Activated CD8-positive, alpha-beta memory T cell treated with anti-CD3 and anti-CD28 coated beads, Interleukin-2, amount 10 ng/mL, durations not matched to agents 7 days and 5 days (primary cell): ENCODE data around the gene TRPV6. TPM values are rescaled to one million over a fixed set of nuclear protein-coding genes. Genes with fewer than 3 reads are reported as not detected.

Experiments used
- ATAC-seq: fragments of 150-1000 bp; cut with Tn5 transposase; one replicate; pipeline ENCODE4 v1.10.0; 2021; ENCODE audit warnings: moderate library complexity
- CTCF ChIA-PET: fragments of 350-600 bp; sonication (Branson Sonifier 250); formaldehyde crosslinking; loops from one replicate; lab custom pipeline; 2021; ENCODE audit warnings: antibody characterized with exemption; lab: Charles Lee
- DNase-seq: peaks from one replicate; pipeline ENCODE4 v3.0.0-alpha.2; 2020
- H3K27ac Mint-ChIP-seq: one replicate; pipeline ENCODE4 v1.8.0; 2021; ENCODE audit warnings: mild to moderate bottlenecking, mixed read lengths
- H3K27me3 Mint-ChIP-seq: one replicate; pipeline ENCODE4 v1.8.0; 2021; ENCODE audit warnings: mixed read lengths
- H3K36me3 Mint-ChIP-seq: one replicate; pipeline ENCODE4 v1.8.0; 2021; ENCODE audit warnings: mild to moderate bottlenecking, mixed read lengths
- H3K4me1 Mint-ChIP-seq: one replicate; pipeline ENCODE4 v1.8.0; 2021; ENCODE audit warnings: mixed read lengths
- H3K4me3 Mint-ChIP-seq: one replicate; pipeline ENCODE4 v1.8.0; 2021; ENCODE audit warnings: mild to moderate bottlenecking, moderate library complexity, mixed read lengths
- H3K9me3 Mint-ChIP-seq: one replicate; pipeline ENCODE4 v1.8.0; 2022; ENCODE audit warnings: low read depth, mixed read lengths
- total RNA-seq, 2 experiments: library from RNA; stranded (reverse); gene quantifications; one replicate each; pipeline ENCODE4 v1.2.3, GENCODE V29; 2021

Gene TRPV6
- total RNA-seq, 2 experiments from 2014 or later: not detected

DNA sequence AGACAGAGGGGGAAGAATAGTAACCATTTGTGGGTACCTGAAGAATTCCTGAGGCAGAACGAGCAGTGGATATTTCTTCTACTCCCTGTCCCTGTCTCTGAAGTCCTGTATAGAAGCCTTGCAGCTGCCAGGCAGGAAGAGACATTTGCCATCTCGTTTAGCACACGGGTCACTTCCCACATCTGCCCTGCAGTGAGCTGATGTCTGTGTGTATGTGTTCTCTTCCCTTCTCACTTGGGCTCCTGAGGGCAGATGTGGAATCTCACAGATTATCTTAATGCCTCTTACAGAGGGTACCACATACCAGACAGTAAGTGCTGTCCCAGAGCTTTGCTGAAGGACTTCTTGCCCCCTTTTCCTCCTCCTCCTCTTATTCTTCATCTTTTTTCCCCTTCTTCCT, 14.1 kb upstream of the TRPV6 start:
- Mint-ChIP-seq H3K36me3 (no peaks in the 10 kb centered on the region), H3K27ac (no peak overlapping the region), H3K4me3 (no peak overlapping the region), H3K27me3 (peaks cover 10% of the 10 kb centered on the region), H3K9me3 (no peaks in the 10 kb centered on the region), H3K4me1 (no peaks in the 10 kb centered on the region)
- DNase-seq (no peak), ATAC-seq (no peak)
- CTCF ChIA-PET: interaction anchor here (1.3 kb wide), 1 partner anchor 315 kb away, joined by 5 read pairs; no protein-coding TSS in a partner anchor

DNA sequence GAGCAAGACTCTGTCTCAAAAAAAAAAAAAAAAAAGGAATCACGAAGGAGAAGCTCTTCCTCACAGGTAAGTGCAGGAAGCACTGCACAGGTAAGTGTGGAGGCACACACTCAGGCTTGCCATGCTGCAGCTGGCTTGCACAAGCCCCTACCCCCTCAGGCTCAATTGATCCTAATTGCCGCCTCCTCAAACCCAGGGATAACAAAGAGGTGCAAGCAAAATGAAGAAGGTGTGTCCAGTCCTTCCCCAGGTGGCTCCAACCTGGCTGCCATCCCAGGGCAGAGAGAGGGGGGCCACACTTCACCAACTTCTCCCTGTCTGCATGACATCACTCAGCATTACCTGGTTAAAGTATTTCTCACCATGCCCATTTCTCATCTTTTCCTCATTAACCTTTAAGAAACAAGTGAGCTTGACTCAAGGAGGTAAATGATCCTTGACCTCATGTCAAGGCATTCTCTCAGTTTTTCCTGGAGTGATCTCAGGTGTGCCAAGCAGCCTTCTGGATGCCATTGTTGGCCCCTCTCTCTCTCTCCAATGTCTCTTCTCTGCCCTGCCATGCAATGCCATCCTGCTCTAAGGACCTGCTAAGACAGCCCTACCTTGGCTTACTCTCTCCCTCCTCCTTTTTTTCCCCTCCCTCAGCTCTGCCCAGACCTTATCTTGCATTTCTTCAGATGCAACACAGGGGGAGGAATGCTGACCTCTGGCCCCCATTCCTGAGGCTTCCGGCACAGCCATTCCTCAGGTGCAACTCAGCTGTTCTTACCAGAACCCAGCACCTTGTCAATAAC, 13.0 kb upstream of the TRPV6 start:
- H3K27me3 Mint-ChIP-seq: peaks cover 10% of the 10 kb centered on the region
- CTCF ChIA-PET: no interaction called here
- H3K36me3 Mint-ChIP-seq: no peaks in the 10 kb centered on the region
- no peak overlapping the region for H3K27ac Mint-ChIP-seq
- DNase-seq: peak; percentile 18
- no peaks in the 10 kb centered on the region for H3K4me1 Mint-ChIP-seq
- no peak for ATAC-seq
- H3K4me3 Mint-ChIP-seq: no peak overlapping the region
- no peaks in the 10 kb centered on the region for H3K9me3 Mint-ChIP-seq

DNA sequence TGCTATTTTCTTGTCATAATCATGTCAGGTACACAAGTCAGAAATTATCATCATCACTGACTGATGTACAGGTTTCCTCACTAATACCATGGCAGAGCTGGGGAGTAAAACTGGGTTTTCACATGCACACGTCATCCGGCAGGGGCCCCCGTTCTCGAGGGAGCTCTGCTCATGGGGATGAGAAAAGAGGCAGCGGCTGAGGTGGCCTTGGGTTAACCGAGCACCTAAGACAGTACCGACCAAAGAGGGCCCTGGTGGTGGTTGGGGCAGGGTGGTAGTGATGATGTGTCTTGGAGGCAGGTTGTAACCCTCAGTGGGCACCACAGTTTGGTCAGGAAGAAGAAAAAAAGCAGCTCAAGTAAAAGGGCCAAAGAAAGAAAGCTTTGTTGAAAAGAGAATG, 12.1 kb upstream of the TRPV6 start:
- Mint-ChIP-seq H3K9me3 (no peaks in the 10 kb centered on the region), H3K27ac (no peak overlapping the region), H3K4me1 (no peaks in the 10 kb centered on the region), H3K36me3 (no peaks in the 10 kb centered on the region), H3K4me3 (no peak overlapping the region), H3K27me3 (peaks cover 8% of the 10 kb centered on the region)
- ATAC-seq: no peak
- peak; percentile 34 for DNase-seq
- CTCF ChIA-PET: no interaction called here

- Mint-ChIP-seq H3K36me3 (no peaks in the 10 kb centered on the region), H3K9me3 (no peaks in the 10 kb centered on the region), H3K4me3 (no peak overlapping the region), H3K27me3 (peaks cover 5% of the 10 kb centered on the region), H3K4me1 (no peaks in the 10 kb centered on the region), H3K27ac (no peak overlapping the region)
- DNase-seq (peak; percentile 19), ATAC-seq (no peak)
- CTCF ChIA-PET: interaction anchor here (1.3 kb wide), 1 partner anchor 16 kb away, joined by 3 read pairs; no protein-coding TSS in a partner anchor
Observed at GRCh38 chr7:142896741-142897379, 11.3 kb upstream of the TRPV6 start.

DNA sequence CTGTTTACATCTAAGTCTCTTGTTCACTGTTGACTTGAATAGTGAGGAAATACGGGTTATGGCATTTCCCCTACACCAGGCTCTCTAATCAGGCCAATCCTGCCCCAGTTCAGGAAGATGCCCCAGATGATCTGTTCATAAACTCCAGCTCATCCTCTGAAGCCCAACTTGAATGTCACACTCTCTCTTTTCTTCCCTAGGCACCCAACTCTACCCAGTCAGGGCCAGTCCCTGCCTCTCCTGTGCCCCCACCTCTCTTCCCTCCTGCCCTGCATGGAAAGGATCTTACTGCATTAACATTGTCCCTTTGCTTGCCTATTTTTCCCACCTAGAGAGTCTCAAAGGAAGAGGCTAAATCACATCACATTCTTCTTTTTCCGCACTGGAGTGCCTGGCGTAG, 10.6 kb upstream of the TRPV6 start:
- no peak overlapping the region for H3K27ac Mint-ChIP-seq
- CTCF ChIA-PET: interaction anchor here (1.3 kb wide), 1 partner anchor 15 kb away, joined by 3 read pairs; no protein-coding TSS in a partner anchor
- H3K4me3 Mint-ChIP-seq: no peak overlapping the region
- peaks cover 5% of the 10 kb centered on the region for H3K27me3 Mint-ChIP-seq
- H3K9me3 Mint-ChIP-seq: no peaks in the 10 kb centered on the region
- ATAC-seq: no peak
- H3K4me1 Mint-ChIP-seq: no peaks in the 10 kb centered on the region
- DNase-seq: no peak
- H3K36me3 Mint-ChIP-seq: no peaks in the 10 kb centered on the region

DNA sequence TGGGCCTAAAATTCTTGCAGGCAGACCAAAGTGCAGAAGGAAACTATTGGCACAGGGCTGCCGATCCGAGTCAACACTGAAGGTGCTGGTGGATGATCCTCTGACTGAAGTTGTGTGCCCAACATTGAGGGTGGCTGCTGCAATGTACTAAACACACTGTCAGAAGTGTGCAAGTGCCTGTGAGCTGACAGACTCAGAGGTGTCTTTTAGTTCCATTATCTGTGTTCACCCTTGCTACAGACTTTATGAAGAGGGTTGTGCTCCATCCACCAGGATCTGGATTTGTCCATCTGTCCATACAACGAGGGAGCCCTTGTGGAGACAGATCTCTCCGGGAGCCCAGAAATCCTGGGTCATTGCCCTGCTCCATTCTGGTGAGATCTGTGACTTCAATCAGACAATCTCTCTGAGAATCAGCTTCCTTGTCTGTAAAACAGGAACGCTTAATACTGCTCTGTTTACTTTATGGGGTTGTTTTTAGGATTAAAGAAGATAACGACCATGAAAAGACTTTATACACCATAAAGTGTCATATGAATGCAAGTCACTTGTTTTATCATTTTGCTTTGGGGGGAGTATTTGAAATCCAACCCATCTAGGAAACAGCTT, 9.5 kb upstream of the TRPV6 start:
- CTCF ChIA-PET: interaction anchor here (1.0 kb wide), 1 partner anchor 14 kb away, joined by 3 read pairs; no protein-coding TSS in a partner anchor
- H3K9me3 Mint-ChIP-seq: peaks cover 4% of the 10 kb centered on the region

DNA sequence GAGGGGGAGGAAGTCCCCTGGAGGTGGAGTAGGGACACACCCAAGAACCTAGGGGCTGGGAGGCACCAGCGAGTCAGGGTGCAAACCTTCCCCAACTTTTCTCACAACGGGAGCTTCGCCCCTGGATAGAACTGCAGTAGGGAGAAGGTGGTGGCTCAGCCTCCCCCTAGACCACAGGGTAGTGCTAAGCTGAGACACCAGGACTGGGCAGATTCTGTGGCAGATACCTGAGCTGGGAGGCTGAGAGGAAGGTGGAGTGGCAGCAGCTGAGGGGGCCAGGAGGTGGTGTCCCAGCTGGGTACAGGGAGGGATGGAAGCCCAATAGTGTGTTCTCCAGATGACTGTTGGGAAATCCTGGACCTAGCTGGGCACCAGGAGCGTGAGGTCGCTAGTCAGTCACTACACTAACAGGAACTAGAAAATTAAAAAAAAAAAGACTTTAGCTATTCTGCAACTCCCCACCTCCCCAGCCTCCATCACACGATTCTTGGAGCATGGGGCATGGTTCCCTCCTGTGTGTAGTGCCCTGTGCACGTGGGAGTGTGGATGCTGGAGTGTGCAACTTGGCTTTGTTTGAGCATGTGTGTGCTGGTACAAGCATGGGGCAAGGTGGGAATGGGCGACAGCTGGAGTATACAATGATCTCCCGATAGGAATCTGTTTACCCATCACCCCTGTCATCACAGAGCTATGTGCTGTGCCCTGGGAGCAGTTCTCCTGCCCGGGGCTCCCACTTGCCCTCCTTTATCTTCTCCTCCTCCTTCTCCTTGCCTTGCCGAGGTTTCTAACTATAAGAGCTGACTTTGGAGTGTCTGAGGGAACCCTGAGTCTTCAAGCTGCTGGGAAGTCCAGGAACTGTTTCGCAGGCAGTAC, 8.8 kb upstream of the TRPV6 start:
- Mint-ChIP-seq H3K9me3 (peaks cover 4% of the 10 kb centered on the region), H3K4me1 (no peaks in the 10 kb centered on the region), H3K27ac (no peak overlapping the region), H3K27me3 (peaks cover 5% of the 10 kb centered on the region), H3K36me3 (no peaks in the 10 kb centered on the region), H3K4me3 (no peak overlapping the region)
- peak; percentile 38 for DNase-seq
- no peak for ATAC-seq
- CTCF ChIA-PET: interaction anchor here (1.0 kb wide), 1 partner anchor 14 kb away, joined by 3 read pairs; no protein-coding TSS in a partner anchor

More for the DNA sequence above, 9.5 kb upstream of the TRPV6 start:
- H3K27me3 Mint-ChIP-seq: peaks cover 5% of the 10 kb centered on the region
- H3K36me3 Mint-ChIP-seq: no peaks in the 10 kb centered on the region
- ATAC-seq: no peak
- H3K27ac Mint-ChIP-seq: no peak overlapping the region
- H3K4me1 Mint-ChIP-seq: no peaks in the 10 kb centered on the region
- DNase-seq: no peak
- H3K4me3 Mint-ChIP-seq: no peak overlapping the region

DNA sequence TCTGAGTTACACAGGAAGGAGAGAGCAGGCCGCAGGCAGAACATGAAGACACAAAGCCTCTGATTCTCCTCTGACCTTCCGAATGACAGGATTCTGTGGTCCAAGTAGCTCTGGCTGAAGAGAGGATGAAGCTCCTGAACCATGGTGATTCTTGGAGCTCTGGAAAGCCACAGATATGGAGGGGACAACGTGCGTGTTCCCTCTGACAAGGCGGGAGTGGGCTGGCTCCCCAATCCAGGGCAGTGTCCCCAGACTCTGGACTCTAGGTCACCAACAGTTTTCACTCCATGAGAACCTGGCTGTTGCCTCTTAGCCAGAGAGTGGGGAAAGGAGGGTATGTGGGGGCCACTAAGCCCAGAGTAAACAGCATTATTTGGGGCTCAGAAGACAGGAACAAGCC, 7.4 kb upstream of the TRPV6 start:
- H3K4me1 Mint-ChIP-seq: no peaks in the 10 kb centered on the region
- DNase-seq: peak; percentile 21
- no peak for ATAC-seq
- H3K4me3 Mint-ChIP-seq: no peak overlapping the region
- H3K27me3 Mint-ChIP-seq: no peaks in the 10 kb centered on the region
- CTCF ChIA-PET: no interaction called here
- H3K36me3 Mint-ChIP-seq: no peaks in the 10 kb centered on the region
- peaks cover 4% of the 10 kb centered on the region for H3K9me3 Mint-ChIP-seq
- H3K27ac Mint-ChIP-seq: no peak overlapping the region

- ATAC-seq (no peak), DNase-seq (peak; percentile 29)
- H3K9me3 Mint-ChIP-seq: peaks cover 4% of the 10 kb centered on the region
- H3K27me3 Mint-ChIP-seq: no peaks in the 10 kb centered on the region
- no peak overlapping the region for H3K27ac Mint-ChIP-seq
- CTCF ChIA-PET: no interaction called here
- H3K4me3 Mint-ChIP-seq: no peak overlapping the region
- no peaks in the 10 kb centered on the region for H3K36me3 Mint-ChIP-seq
- H3K4me1 Mint-ChIP-seq: no peaks in the 10 kb centered on the region
Observed at GRCh38 chr7:142891490-142892082, 6.0 kb upstream of the TRPV6 start.

DNA sequence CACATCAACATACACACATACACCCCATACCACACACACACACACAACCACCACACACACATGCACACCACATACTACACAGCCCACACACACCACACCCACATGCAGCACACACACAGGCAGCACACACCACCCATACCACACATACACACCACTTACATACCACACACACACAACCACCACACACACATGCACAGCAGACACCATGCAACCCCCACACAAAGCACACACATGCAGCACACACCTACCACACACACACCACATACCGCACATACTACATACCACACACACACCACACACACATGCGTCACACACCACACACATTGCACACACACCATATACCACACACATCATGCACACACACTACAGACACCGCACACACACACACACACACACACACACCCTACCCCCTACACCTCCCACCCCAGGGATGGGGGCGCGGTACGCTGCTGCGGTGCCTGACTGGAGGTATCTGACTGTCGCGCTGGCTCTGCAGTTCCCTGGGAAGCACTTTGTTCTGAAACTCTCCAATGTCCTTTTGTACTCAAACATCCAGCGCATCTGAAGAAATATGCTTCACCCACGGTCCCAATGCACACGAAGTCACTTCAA, 5.4 kb upstream of the TRPV6 start:
- CTCF ChIA-PET: no interaction called here
- Mint-ChIP-seq H3K4me3 (no peak overlapping the region), H3K27me3 (no peaks in the 10 kb centered on the region), H3K9me3 (peaks cover 4% of the 10 kb centered on the region), H3K36me3 (no peaks in the 10 kb centered on the region), H3K27ac (no peak overlapping the region), H3K4me1 (no peaks in the 10 kb centered on the region)
- DNase-seq (no peak), ATAC-seq (no peak)

- H3K4me3 Mint-ChIP-seq: no peak overlapping the region
- DNase-seq (no peak), ATAC-seq (no peak)
- H3K4me1 Mint-ChIP-seq: no peaks in the 10 kb centered on the region
- no peaks in the 10 kb centered on the region for H3K36me3 Mint-ChIP-seq
- H3K27me3 Mint-ChIP-seq: no peaks in the 10 kb centered on the region
- CTCF ChIA-PET: interaction anchor here (1.0 kb wide), 1 partner anchor 9 kb away, joined by 3 read pairs; no protein-coding TSS in a partner anchor
- H3K9me3 Mint-ChIP-seq: peaks cover 4% of the 10 kb centered on the region
- H3K27ac Mint-ChIP-seq: no peak overlapping the region
Observed at GRCh38 chr7:142889816-142890215, 4.3 kb upstream of the TRPV6 start.

DNA sequence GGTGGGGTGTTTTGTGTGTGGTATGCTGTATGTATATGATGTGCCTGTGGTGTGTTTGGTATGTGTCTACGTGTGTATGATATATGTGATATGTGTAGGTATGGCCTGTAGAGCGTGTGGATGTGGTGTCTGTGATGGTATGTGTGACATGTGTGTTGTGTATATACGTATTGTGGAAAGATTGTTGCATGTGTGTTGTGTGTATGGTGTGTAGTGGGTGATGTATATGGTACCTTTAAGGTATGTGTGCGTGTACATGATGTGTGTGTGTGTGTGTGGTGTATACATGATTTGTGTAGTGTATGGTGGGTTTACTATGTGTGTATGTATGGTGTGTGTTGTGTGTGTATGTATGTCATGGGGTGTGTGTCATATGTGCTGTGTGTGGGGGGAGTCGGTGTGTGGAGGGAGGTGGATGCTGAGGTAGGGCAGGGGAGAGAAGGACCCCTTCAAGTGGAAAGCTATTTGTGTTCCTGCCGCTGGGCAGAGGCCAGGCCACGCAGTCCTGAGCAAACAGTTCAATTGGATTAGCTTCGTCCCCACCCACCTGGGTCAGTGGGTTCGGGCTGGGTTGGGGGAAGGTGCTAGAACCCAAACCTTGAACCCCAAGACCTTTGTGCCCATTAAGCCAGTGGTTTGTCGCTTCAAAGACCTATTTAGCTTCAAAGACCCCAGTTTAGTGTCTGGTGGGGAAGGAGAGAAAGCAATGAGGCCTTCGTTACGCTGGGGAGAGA, 1.9 kb upstream of the TRPV6 start:
- Mint-ChIP-seq H3K4me3 (no peak overlapping the region), H3K9me3 (peaks cover 4% of the 10 kb centered on the region), H3K36me3 (no peaks in the 10 kb centered on the region), H3K4me1 (no peaks in the 10 kb centered on the region), H3K27ac (no peak overlapping the region), H3K27me3 (peaks cover 3% of the 10 kb centered on the region)
- DNase-seq (no peak), ATAC-seq (no peak)
- CTCF ChIA-PET: interaction anchor here (1.1 kb wide), 1 partner anchor 328 kb away, joined by 3 read pairs; no protein-coding TSS in a partner anchor
